Thyroid gland (tissue), 4 donors: Measurements from ENCODE around the gene THAP8.

ENCODE experiments used
- POLR2A ChIP-seq, 2 donors: fragments of 450-650 bp; IDR thresholded peaks; one replicate each; pipeline ENCODE4 v1.6.1; 2017; ENCODE audit warnings: antibody characterized with exemption in 2 of 2, mild to moderate bottlenecking in 2 of 2, moderate library complexity in 1 of 2
- TF ChIP-seq, protein P1 (sequence below), 6 experiments: fragments of 200-600 bp in 3 of 6; fragments of 450-650 bp in 3 of 6; sonication (generic) in 3 of 6; IDR thresholded peaks; one replicate each; pipeline ENCODE4 v1.5.1; 2016 to 2019; ENCODE audit warnings: antibody characterized with exemption in 6 of 6, mild to moderate bottlenecking in 2 of 6, inconsistent platforms in 1 of 6, moderate library complexity in 1 of 6

- TF ChIP-seq, protein P1, sequence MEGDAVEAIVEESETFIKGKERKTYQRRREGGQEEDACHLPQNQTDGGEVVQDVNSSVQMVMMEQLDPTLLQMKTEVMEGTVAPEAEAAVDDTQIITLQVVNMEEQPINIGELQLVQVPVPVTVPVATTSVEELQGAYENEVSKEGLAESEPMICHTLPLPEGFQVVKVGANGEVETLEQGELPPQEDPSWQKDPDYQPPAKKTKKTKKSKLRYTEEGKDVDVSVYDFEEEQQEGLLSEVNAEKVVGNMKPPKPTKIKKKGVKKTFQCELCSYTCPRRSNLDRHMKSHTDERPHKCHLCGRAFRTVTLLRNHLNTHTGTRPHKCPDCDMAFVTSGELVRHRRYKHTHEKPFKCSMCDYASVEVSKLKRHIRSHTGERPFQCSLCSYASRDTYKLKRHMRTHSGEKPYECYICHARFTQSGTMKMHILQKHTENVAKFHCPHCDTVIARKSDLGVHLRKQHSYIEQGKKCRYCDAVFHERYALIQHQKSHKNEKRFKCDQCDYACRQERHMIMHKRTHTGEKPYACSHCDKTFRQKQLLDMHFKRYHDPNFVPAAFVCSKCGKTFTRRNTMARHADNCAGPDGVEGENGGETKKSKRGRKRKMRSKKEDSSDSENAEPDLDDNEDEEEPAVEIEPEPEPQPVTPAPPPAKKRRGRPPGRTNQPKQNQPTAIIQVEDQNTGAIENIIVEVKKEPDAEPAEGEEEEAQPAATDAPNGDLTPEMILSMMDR (IDR thresholded peaks at IDR 0.05), result no peak
- TF ChIP-seq POLR2A (IDR thresholded peaks at IDR 0.05), result no peak
These were observed 35.8 kb upstream of the THAP8 start for GRCh38 chr19:36089847-36090246.
